ENCODE measurements around the gene ZNF106. TPM values are rescaled to one million over a fixed set of nuclear protein-coding genes. Genes with fewer than 3 reads are reported as not detected.

ZNF106 gene
- total and polyA plus RNA-seq, 2 experiments from 2014 or later: 35.7 to 43.8 TPM

GRCh38 chr15:42457445-42458442, 33.2 kb downstream of the ZNF106 start:
- peak; percentile 93 for DNase-seq
- WGBS, 2 experiments (ENCODE audit: low coverage in 1 of 2, low lambda C conversion rate in 2 of 2, missing lambda C conversion rate in 2 of 2): 1% methylated on average over 8 of the region's 8 CpGs
- Histone ChIP-seq H3K9me2 (ENCODE audit: insufficient read depth) (no peaks in the 10 kb centered on the region), H4K20me1 (ENCODE audit: insufficient read depth) (no peaks in the 10 kb centered on the region), H3K27ac (peak overlapping the region; percentile 96), H3K79me2 (ENCODE audit: insufficient read depth) (peaks cover 77% of the 10 kb centered on the region), H3K4me1 (ENCODE audit: insufficient read depth) (peaks cover 37% of the 10 kb centered on the region), H3K27me3 (replicated peaks; ENCODE audit: insufficient read depth) (no peaks in the 10 kb centered on the region), H3K4me3 (peak overlapping the region; percentile 55), H3K9me3 (ENCODE audit: low read depth) (no peaks in the 10 kb centered on the region), H2AFZ (peak overlapping the region; percentile 44), H3K9ac (peak overlapping the region; percentile 81), H3K4me2 (ENCODE audit: unreplicated experiment) (peak overlapping the region; percentile 66), H3K36me3 (ENCODE audit: low read depth) (no peaks in the 10 kb centered on the region), H3F3A (ENCODE audit: insufficient read depth) (peaks cover 40% of the 10 kb centered on the region)
- no peak for TF ChIP-seq EZH2 (IDR thresholded peaks at IDR 0.05; ENCODE audit: insufficient read depth, poor library complexity, severe bottlenecking)
- no peak for TF ChIP-seq EZH2phosphoT487 (IDR thresholded peaks at IDR 0.05; ENCODE audit: insufficient read depth, low read depth)
- in situ Hi-C loops (cut with MboI): no loop called here

- Histone ChIP-seq H3K9me3 (ENCODE audit: low read depth) (no peaks in the 10 kb centered on the region), H3K4me3 (peak overlapping the region; percentile 55), H3F3A (ENCODE audit: insufficient read depth) (peaks cover 40% of the 10 kb centered on the region), H3K36me3 (ENCODE audit: low read depth) (no peaks in the 10 kb centered on the region), H3K9me2 (ENCODE audit: insufficient read depth) (no peaks in the 10 kb centered on the region), H3K4me1 (ENCODE audit: insufficient read depth) (peaks cover 37% of the 10 kb centered on the region), H2AFZ (peak overlapping the region; percentile 44; the same call in 1 of the 2 replicates), H3K4me2 (ENCODE audit: unreplicated experiment) (peak overlapping the region; percentile 66), H3K27me3 (replicated peaks; ENCODE audit: insufficient read depth) (no peaks in the 10 kb centered on the region), H3K27ac (peak overlapping the region; percentile 96), H4K20me1 (ENCODE audit: insufficient read depth) (no peaks in the 10 kb centered on the region), H3K79me2 (ENCODE audit: insufficient read depth) (peaks cover 69% of the 10 kb centered on the region), H3K9ac (peak overlapping the region; percentile 81)
- TF ChIP-seq EZH2 (IDR thresholded peaks at IDR 0.05; ENCODE audit: insufficient read depth, poor library complexity, severe bottlenecking): no peak
- TF ChIP-seq EZH2phosphoT487 (IDR thresholded peaks at IDR 0.05; ENCODE audit: insufficient read depth, low read depth): no peak
- peak; percentile 73 for DNase-seq
- WGBS, 2 experiments (ENCODE audit: low coverage in 1 of 2, low lambda C conversion rate in 2 of 2, missing lambda C conversion rate in 2 of 2): 0 to 4% methylated on average over 3 of the region's 3 CpGs
- in situ Hi-C loops (cut with MboI): no loop called here
These were observed 34.0 kb downstream of the ZNF106 start for GRCh38 chr15:42456971-42457370.

GRCh38 chr15:42456531-42456930, 34.4 kb downstream of the ZNF106 start:
- H4K20me1 ChIP-seq (ENCODE audit: insufficient read depth): no peaks in the 10 kb centered on the region
- no peaks in the 10 kb centered on the region for H3K9me2 ChIP-seq (ENCODE audit: insufficient read depth)
- H3K4me3 ChIP-seq: peak overlapping the region; percentile 55
- TF ChIP-seq EZH2phosphoT487 (IDR thresholded peaks at IDR 0.05; ENCODE audit: insufficient read depth, low read depth): no peak
- peak overlapping the region; percentile 66 for H3K4me2 ChIP-seq (ENCODE audit: unreplicated experiment)
- H3F3A ChIP-seq (ENCODE audit: insufficient read depth): peaks cover 40% of the 10 kb centered on the region
- peaks cover 37% of the 10 kb centered on the region for H3K4me1 ChIP-seq (ENCODE audit: insufficient read depth)
- H3K9ac ChIP-seq: peak overlapping the region; percentile 81
- in situ Hi-C loops (cut with MboI): no loop called here
- peak overlapping the region; percentile 96 for H3K27ac ChIP-seq
- H3K36me3 ChIP-seq (ENCODE audit: low read depth): peaks cover 3% of the 10 kb centered on the region
- no peaks in the 10 kb centered on the region for H3K9me3 ChIP-seq (ENCODE audit: low read depth)
- H3K79me2 ChIP-seq (ENCODE audit: insufficient read depth): peaks cover 65% of the 10 kb centered on the region
- peak; percentile 26 for DNase-seq
- no peak overlapping the region for H2AFZ ChIP-seq
- H3K27me3 ChIP-seq (replicated peaks; ENCODE audit: insufficient read depth): no peaks in the 10 kb centered on the region

- WGBS, 2 experiments (ENCODE audit: low coverage in 1 of 2, low lambda C conversion rate in 2 of 2, missing lambda C conversion rate in 2 of 2): 98 to 100% methylated on average over 3 of the region's 3 CpGs
- Histone ChIP-seq H2AFZ (no peak overlapping the region), H3K4me1 (ENCODE audit: insufficient read depth) (peaks cover 28% of the 10 kb centered on the region), H4K20me1 (ENCODE audit: insufficient read depth) (no peaks in the 10 kb centered on the region), H3K79me2 (ENCODE audit: insufficient read depth) (peaks cover 62% of the 10 kb centered on the region), H3K9me3 (ENCODE audit: low read depth) (no peaks in the 10 kb centered on the region), H3K4me3 (no peak overlapping the region), H3K4me2 (ENCODE audit: unreplicated experiment) (no peak overlapping the region), H3K27ac (no peak overlapping the region), H3K36me3 (ENCODE audit: low read depth) (peaks cover 29% of the 10 kb centered on the region), H3K27me3 (replicated peaks; ENCODE audit: insufficient read depth) (no peaks in the 10 kb centered on the region), H3F3A (ENCODE audit: insufficient read depth) (peaks cover 33% of the 10 kb centered on the region), H3K9ac (no peak overlapping the region), H3K9me2 (ENCODE audit: insufficient read depth) (no peaks in the 10 kb centered on the region)
- DNase-seq: no peak
- TF ChIP-seq EZH2 (IDR thresholded peaks at IDR 0.05; ENCODE audit: insufficient read depth, poor library complexity, severe bottlenecking): no peak
- no peak for TF ChIP-seq EZH2phosphoT487 (IDR thresholded peaks at IDR 0.05; ENCODE audit: insufficient read depth, low read depth)
- in situ Hi-C loops (cut with MboI): no loop called here
These were observed 37.1 kb downstream of the ZNF106 start for GRCh38 chr15:42453826-42454225.

All from GM23248 (cell line).